Thyroid gland (tissue), 4 donors: Measurements from ENCODE around the gene OPN1SW.

ENCODE experiments used
- POLR2A ChIP-seq, 2 donors: fragments of 450-650 bp; IDR thresholded peaks; one replicate each; pipeline ENCODE4 v1.6.1; 2017; ENCODE audit warnings: antibody characterized with exemption in 2 of 2, mild to moderate bottlenecking in 2 of 2, moderate library complexity in 1 of 2
- TF ChIP-seq, protein P1 (sequence below), 6 experiments: fragments of 200-600 bp in 3 of 6; fragments of 450-650 bp in 3 of 6; sonication (generic) in 3 of 6; IDR thresholded peaks; one replicate each; pipeline ENCODE4 v1.5.1; 2016 to 2019; ENCODE audit warnings: antibody characterized with exemption in 6 of 6, mild to moderate bottlenecking in 2 of 6, inconsistent platforms in 1 of 6, moderate library complexity in 1 of 6

DNA sequence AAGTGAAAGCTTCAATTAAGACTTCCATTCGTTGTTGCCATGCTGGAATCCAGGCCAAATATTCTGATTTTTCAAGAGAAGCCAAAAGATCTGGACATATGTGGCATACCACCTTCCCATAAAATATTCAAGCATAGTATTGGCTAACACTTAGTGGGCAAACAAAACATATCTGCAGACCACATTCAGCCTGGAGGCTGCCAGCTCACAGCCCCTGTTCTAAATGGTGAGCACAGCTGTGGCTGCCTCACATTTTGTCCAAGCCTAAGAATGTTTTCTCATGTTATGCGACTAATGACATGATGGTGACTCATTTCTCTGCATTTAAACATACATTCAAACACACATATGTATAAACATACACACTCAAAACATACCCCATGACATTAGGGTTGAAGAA, 47.0 kb downstream of the OPN1SW start:
- TF ChIP-seq, protein P1, sequence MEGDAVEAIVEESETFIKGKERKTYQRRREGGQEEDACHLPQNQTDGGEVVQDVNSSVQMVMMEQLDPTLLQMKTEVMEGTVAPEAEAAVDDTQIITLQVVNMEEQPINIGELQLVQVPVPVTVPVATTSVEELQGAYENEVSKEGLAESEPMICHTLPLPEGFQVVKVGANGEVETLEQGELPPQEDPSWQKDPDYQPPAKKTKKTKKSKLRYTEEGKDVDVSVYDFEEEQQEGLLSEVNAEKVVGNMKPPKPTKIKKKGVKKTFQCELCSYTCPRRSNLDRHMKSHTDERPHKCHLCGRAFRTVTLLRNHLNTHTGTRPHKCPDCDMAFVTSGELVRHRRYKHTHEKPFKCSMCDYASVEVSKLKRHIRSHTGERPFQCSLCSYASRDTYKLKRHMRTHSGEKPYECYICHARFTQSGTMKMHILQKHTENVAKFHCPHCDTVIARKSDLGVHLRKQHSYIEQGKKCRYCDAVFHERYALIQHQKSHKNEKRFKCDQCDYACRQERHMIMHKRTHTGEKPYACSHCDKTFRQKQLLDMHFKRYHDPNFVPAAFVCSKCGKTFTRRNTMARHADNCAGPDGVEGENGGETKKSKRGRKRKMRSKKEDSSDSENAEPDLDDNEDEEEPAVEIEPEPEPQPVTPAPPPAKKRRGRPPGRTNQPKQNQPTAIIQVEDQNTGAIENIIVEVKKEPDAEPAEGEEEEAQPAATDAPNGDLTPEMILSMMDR (IDR thresholded peaks at IDR 0.05): no peak
- TF ChIP-seq POLR2A (IDR thresholded peaks at IDR 0.05): no peak
